NCI-H774 (cell line): ENCODE results near the gene DOP1A.

ENCODE experiments used
- DNase-seq: peaks from one replicate; lab custom pipeline; 2025; lab: John Stamatoyannopoulos, UW

Gene DOP1A

GRCh38 chr6:83199863-83200225 is 132.4 kb downstream of the DOP1A start:
- no peak for DNase-seq

- no peak for DNase-seq
These were observed 134.6 kb downstream of the DOP1A start for GRCh38 chr6:83202031-83202430.

GRCh38 chr6:83215131-83216047 is 147.9 kb downstream of the DOP1A start:
- peak; percentile 75 for DNase-seq

GRCh38 chr6:83216806-83217205 is 149.3 kb downstream of the DOP1A start:
- no peak for DNase-seq
